A549 (cell line): ENCODE results near the gene ZNF850. TPM values are rescaled to one million over a fixed set of nuclear protein-coding genes. Genes with fewer than 3 reads are reported as not detected.
"Not testable (repeated sequence)": the region's sequence is repeated elsewhere in the genome, so short reads cannot be mapped to it uniquely, and the experiment has no call there.

ENCODE experiments used
- ATAC-seq, 2 experiments: fragments of 200-7000 bp in 1 of 2; fragments of >200 bp in 1 of 2; cut with Nextera tagmentation in 1 of 2; cut with Tn5 transposase in 1 of 2; 3 replicates each; pipeline versions ENCODE4 v1.8.0 to v1.9.1; 2018 to 2020; ENCODE audit warnings: mild to moderate bottlenecking in 1 of 2, moderate library complexity in 1 of 2
- CTCF ChIA-PET: fragments of 300-600 bp; sonication (Branson Sonifier 250); formaldehyde crosslinking; extraction: SDS; loops from one replicate; lab custom pipeline; 2021; ENCODE audit warnings: antibody characterized with exemption, inconsistent platforms; lab: Yijun Ruan, JAX
- POLR2A ChIA-PET: fragments of 350-600 bp; formaldehyde crosslinking; extraction: SDS; loops from one replicate; lab custom pipeline; 2021; ENCODE audit warnings: antibody characterized with exemption, inconsistent platforms; lab: Yijun Ruan, JAX
- DNase-seq, 2 experiments: peaks; one replicate each; pipeline versions ENCODE4 v3.0.0 to v3.0.0-alpha.2; 2011 to 2016; ENCODE audit warnings: low read depth in 1 of 2, low spot score in 1 of 2
- FAIRE-seq: peaks from 2 replicates; lab custom pipeline; 2011; peaks lifted over from hg19 to GRCh38; lab: Jason Lieb, UNC
- H3K27ac ChIP-seq, 2 experiments: fragments of >200 bp; sonication (Bioruptor Twin); formaldehyde crosslinking; 3 replicates each; pipeline ENCODE4 v1.5.1; 2016 to 2017
- H3K4me1 ChIP-seq: fragments of >200 bp; sonication (Bioruptor Twin); formaldehyde crosslinking; 3 replicates; pipeline ENCODE4 v1.6.1; 2016
- H3K4me2 ChIP-seq: fragments of >200 bp; sonication (Bioruptor Twin); formaldehyde crosslinking; 3 replicates; pipeline ENCODE4 v1.6.1; 2016
- H3K4me3 ChIP-seq: fragments of >200 bp; sonication (Bioruptor Twin); formaldehyde crosslinking; 3 replicates; pipeline ENCODE4 v1.5.1; 2016
- H3K9me3 ChIP-seq: fragments of >200 bp; sonication (Bioruptor Twin); formaldehyde crosslinking; 3 replicates; pipeline ENCODE4 v1.6.1; 2016
- CBX2 ChIP-seq: fragments of 200-600 bp; sonication (generic); IDR thresholded peaks from 2 replicates; pipeline ENCODE4 v1.6.1; 2016; ENCODE audit warnings: low read depth, mild to moderate bottlenecking, borderline replicate concordance
- CBX8 ChIP-seq: fragments of 200-600 bp; sonication (generic); IDR thresholded peaks from 2 replicates; pipeline ENCODE4 v1.6.1; 2016
- CEBPB ChIP-seq, 2 experiments: fragments of >200 bp in 1 of 2; sonication (Bioruptor Twin) in 1 of 2; formaldehyde crosslinking in 1 of 2; IDR thresholded peaks; 2 replicates each; pipeline ENCODE4 v1.6.1; 2012 to 2016
- CHD4 ChIP-seq: fragments of 200-600 bp; sonication (generic); IDR thresholded peaks from 2 replicates; pipeline ENCODE4 v1.6.1; 2016; ENCODE audit warnings: antibody characterized with exemption, mild to moderate bottlenecking, borderline replicate concordance
- EP300 ChIP-seq, 2 experiments: fragments of >200 bp; sonication (Bioruptor Twin); formaldehyde crosslinking; IDR thresholded peaks; 2 replicates in 1 of 2; 3 replicates in 1 of 2; pipeline ENCODE4 v1.6.1; 2016 to 2017
- ESRRA ChIP-seq: fragments of 150-350 bp; IDR thresholded peaks from 2 replicates; pipeline ENCODE4 v1.6.1; 2014; ENCODE audit warnings: mild to moderate bottlenecking, low read length, borderline replicate concordance
- FOSL2 ChIP-seq, 2 experiments: fragments of 450-650 bp in 1 of 2; fragments of >200 bp in 1 of 2; sonication (Bioruptor Twin) in 1 of 2; formaldehyde crosslinking; IDR thresholded peaks; 2 replicates each; pipeline versions ENCODE4 v1.5.0 to v1.6.1; 2016 to 2020; ENCODE audit warnings: mild to moderate bottlenecking in 1 of 2, moderate library complexity in 1 of 2
- GATA3 ChIP-seq: IDR thresholded peaks from 2 replicates; pipeline ENCODE4 v1.6.1; 2012; ENCODE audit warnings: borderline replicate concordance
- HES2 ChIP-seq: fragments of >200 bp; sonication (Bioruptor Twin); formaldehyde crosslinking; IDR thresholded peaks from 2 replicates; pipeline ENCODE4 v1.6.1; 2016
- JUN ChIP-seq, 2 experiments: fragments of >200 bp; sonication (Bioruptor Twin); formaldehyde crosslinking; IDR thresholded peaks; 2 replicates in 1 of 2; 3 replicates in 1 of 2; pipeline ENCODE4 v1.6.1; 2016 to 2017
- MAFK ChIP-seq: fragments of 450-650 bp; IDR thresholded peaks from 2 replicates; pipeline ENCODE4 v1.6.1; 2014; ENCODE audit not compliant: partially characterized antibody
- NFE2L2 ChIP-seq: fragments of 150-350 bp; conservative IDR thresholded peaks from 2 replicates; pipeline ENCODE4 v1.6.1; 2014; ENCODE audit warnings: low read length
- NPAS2 ChIP-seq: fragments of 250-450 bp; sonication (Bioruptor Pico); IDR thresholded peaks from 2 replicates; pipeline ENCODE4 v1.8.0; 2022; ENCODE audit warnings: mild to moderate bottlenecking, moderate library complexity, borderline replicate concordance
- RCOR1 ChIP-seq: fragments of 150-350 bp; IDR thresholded peaks from 2 replicates; pipeline ENCODE4 v1.6.1; 2014; ENCODE audit warnings: antibody characterized with exemption, low read length, low read depth
- REST ChIP-seq: fragments of 200-600 bp; sonication (generic); IDR thresholded peaks from 2 replicates; pipeline ENCODE4 v1.6.1; 2016; ENCODE audit warnings: antibody characterized with exemption, mild to moderate bottlenecking, moderate library complexity
- RNF2 ChIP-seq: fragments of 200-600 bp; sonication (generic); IDR thresholded peaks from 2 replicates; pipeline ENCODE4 v1.6.1; 2016; ENCODE audit warnings: low read depth, mild to moderate bottlenecking, antibody characterized with exemption, moderate library complexity, borderline replicate concordance
- SREBF2 ChIP-seq: fragments of 450-650 bp; IDR thresholded peaks from 2 replicates; pipeline ENCODE4 v1.6.1; 2014; ENCODE audit warnings: mild to moderate bottlenecking, moderate library complexity
- TFCP2L1 ChIP-seq: fragments of 250-450 bp; sonication (Bioruptor Pico); IDR thresholded peaks from 2 replicates; pipeline ENCODE4 v1.5.0; 2021; ENCODE audit warnings: mild to moderate bottlenecking
- WGBS: methylation state at CpG from one replicate; pipeline ENCODE4 v1.1.6; 2017; ENCODE audit errors: missing lambda C conversion rate; 5-methylcytosine and 5-hydroxymethylcytosine counted together
- polyA plus RNA-seq, 4 experiments: library from polyadenylated mRNA; depleted of rRNA in 3 of 4; stranded (reverse); fragments of >200 nt; fragmentation: RNase III in 1 of 4; extraction: RNeasy Plus Mini Kit Qiagen cat#74134 plus additional on column Dnase treatment in 1 of 4; gene quantifications; 2 replicates in 3 of 4; 3 replicates in 1 of 4; pipeline ENCODE4 v1.2.3, GENCODE V29; 2011 to 2017
- TF ChIP-seq, protein P1 (sequence below): fragments of 250-450 bp; sonication (Bioruptor Pico); IDR thresholded peaks from 2 replicates; pipeline ENCODE4 v1.5.0; 2020; ENCODE audit warnings: low read depth, mild to moderate bottlenecking, moderate library complexity
- TF ChIP-seq, protein P2 (sequence below): IDR thresholded peaks from 2 replicates; pipeline ENCODE4 v1.6.1; 2012
- TF ChIP-seq, protein P3 (sequence below): fragments of 250-450 bp; sonication (Bioruptor Pico); IDR thresholded peaks from 2 replicates; pipeline ENCODE4 v1.5.0; 2021; ENCODE audit warnings: mild to moderate bottlenecking, moderate library complexity, borderline replicate concordance
- TF ChIP-seq, protein P4 (sequence below): IDR thresholded peaks from 2 replicates; pipeline ENCODE4 v1.6.1; 2012

The ZNF850 gene
- polyA plus RNA-seq, 2 of the 4 experiments (the other 2 are of a cell fraction), result 1.5 to 3.1 TPM

DNA sequence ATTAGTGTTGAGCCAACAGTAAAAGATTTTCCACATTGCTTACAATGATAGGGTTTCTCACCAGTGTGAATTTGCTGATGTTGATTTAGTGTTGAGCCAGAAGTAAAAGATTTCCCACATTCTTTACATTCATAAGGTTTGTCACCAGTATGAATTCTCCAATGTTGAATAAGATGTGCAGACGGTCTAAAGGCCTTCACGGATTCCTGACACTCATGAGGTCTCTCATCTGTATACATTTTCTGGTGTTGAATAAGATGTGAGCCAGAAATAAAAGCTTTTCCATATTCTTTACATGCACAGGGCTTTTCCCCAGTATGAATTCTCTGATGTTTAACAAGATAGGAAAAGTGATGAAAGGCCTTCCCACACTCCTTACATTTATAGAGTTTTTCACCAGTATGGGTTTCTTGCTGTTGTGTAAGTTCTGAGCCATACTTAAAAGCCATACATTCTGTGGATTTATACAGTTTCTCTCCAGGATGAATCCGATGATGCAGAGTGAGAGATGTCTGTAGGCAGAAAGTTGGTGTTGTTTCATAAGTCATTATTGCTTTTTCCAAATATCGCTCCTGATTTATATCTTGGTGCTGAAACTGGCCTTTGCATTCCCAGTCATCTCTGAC is 22.4 kb downstream of the ZNF850 start:
- DNase-seq (no peak), ATAC-seq (no peak), FAIRE-seq (peak; percentile 96)
- POLR2A ChIA-PET, result no interaction called here
- TF ChIP-seq CHD4 (no peak), GATA3 (peak; percentile 46; the same call in 1 of the 2 replicates)
- Histone ChIP-seq H3K4me3 (no peak overlapping the region), H3K27ac (no peak overlapping the region), H3K4me1 (no peaks in the 10 kb centered on the region), H3K9me3 (peaks cover 98% of the 10 kb centered on the region), H3K4me2 (no peak overlapping the region)
- WGBS, result 74% methylated on average over 4 of the region's 4 CpGs
- CTCF ChIA-PET, result no interaction called here

DNA sequence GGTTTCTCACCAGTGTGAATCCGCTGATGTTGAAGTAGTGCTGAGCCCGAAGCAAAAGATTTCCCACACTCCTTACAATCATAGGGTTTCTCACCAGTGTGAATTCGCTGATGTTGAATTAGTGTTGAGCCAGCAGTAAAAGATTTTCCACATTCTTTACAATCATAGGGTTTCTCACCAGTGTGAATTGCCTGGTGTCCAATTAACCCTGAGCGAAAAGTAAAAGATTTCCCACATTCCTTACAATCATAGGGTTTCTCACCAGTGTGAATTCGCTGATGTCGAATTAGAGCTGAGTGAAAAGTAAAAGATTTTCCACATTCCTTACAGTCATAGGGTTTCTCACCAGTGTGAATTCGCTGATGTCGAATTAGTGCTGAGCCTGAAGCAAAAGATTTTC is 23.0 kb downstream of the ZNF850 start:
- CTCF ChIA-PET, ATAC-seq, H3K4me1 ChIP-seq, H3K4me2 ChIP-seq, POLR2A ChIA-PET, DNase-seq, FAIRE-seq, H3K4me3 ChIP-seq, H3K27ac ChIP-seq: not testable (repeated sequence)
- H3K9me3 ChIP-seq, result peaks cover 98% of the 10 kb centered on the region
- 63% methylated on average over 8 of the region's 8 CpGs for WGBS

DNA sequence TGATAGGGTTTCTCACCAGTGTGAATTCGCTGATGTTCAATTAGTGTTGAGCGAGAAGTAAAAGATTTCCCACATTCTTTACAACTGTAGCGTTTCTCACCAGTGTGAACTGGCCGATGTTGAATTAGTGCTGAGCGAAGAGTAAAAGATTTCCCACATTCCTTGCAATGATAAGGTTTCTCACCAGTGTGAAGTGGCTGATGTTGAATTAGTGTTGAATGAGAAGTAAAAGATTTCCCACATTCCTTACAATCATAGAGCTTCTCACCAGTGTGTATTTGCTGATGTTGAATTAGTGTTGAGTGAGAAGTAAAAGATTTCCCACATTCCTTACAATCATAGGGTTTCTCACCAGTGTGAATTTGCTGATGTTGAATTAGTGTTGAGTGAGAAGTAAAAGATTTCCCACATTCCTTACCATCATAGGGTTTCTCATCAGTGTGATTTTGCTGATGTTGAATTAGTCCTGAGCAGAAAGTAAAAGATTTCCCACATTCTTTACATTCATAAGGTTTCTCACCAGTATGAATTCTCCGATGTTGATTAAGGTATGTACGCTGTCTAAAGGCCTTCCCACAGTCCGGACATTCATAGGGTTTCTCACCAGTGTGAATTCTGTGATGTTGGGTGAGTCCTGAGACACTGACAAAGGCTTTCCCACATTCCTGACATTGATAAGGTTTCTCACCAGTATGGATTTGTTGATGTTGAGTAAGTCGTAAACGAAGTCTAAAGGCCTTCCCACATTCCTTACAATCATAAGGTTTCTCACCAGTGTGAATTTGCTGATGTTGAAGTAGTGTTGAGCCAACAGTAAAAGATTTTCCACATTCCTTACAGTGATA is 24.0 kb downstream of the ZNF850 start:
- ChIA-PET POLR2A (no interaction called here), CTCF (interaction anchor here (0.7 kb wide), 1 partner anchor 10 kb away, joined by 4 read pairs; no protein-coding TSS in a partner anchor)
- ATAC-seq (no peak), FAIRE-seq (peak; percentile 97), DNase-seq (no peak)
- Histone ChIP-seq H3K27ac (no peak overlapping the region), H3K4me1 (no peaks in the 10 kb centered on the region), H3K4me2 (no peak overlapping the region), H3K9me3 (peaks cover 100% of the 10 kb centered on the region), H3K4me3 (no peak overlapping the region)
- TF ChIP-seq NPAS2 (CRISPR knock-in tag) (no peak), RCOR1 (no peak), RNF2 (no peak), CBX8 (no peak), MAFK (no peak), EP300 (IDR thresholded peaks at IDR 0.05) (no peak), FOSL2 (IDR thresholded peaks at IDR 0.05) (no peak), FOSL2 (CRISPR knock-in tag; IDR thresholded peaks at IDR 0.05) (no peak), NFE2L2 (no peak), CBX2 (no peak), SREBF2 (no peak), REST (no peak), HES2 (no peak), CEBPB (IDR thresholded peaks at IDR 0.05) (no peak), JUN (IDR thresholded peaks at IDR 0.05) (no peak), TFCP2L1 (CRISPR knock-in tag) (no peak), ESRRA (no peak)
- TF ChIP-seq, protein P1, sequence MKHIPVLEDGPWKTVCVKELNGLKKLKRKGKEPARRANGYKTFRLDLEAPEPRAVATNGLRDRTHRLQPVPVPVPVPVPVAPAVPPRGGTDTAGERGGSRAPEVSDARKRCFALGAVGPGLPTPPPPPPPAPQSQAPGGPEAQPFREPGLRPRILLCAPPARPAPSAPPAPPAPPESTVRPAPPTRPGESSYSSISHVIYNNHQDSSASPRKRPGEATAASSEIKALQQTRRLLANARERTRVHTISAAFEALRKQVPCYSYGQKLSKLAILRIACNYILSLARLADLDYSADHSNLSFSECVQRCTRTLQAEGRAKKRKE, result no peak
- TF ChIP-seq, protein P2, sequence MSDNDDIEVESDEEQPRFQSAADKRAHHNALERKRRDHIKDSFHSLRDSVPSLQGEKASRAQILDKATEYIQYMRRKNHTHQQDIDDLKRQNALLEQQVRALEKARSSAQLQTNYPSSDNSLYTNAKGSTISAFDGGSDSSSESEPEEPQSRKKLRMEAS, result no peak
- TF ChIP-seq, protein P3, sequence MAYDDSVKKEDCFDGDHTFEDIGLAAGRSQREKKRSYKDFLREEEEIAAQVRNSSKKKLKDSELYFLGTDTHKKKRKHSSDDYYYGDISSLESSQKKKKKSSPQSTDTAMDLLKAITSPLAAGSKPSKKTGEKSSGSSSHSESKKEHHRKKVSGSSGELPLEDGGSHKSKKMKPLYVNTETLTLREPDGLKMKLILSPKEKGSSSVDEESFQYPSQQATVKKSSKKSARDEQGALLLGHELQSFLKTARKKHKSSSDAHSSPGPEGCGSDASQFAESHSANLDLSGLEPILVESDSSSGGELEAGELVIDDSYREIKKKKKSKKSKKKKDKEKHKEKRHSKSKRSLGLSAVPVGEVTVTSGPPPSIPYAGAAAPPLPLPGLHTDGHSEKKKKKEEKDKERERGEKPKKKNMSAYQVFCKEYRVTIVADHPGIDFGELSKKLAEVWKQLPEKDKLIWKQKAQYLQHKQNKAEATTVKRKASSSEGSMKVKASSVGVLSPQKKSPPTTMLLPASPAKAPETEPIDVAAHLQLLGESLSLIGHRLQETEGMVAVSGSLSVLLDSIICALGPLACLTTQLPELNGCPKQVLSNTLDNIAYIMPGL (CRISPR knock-in tag), result no peak
- TF ChIP-seq, protein P4, sequence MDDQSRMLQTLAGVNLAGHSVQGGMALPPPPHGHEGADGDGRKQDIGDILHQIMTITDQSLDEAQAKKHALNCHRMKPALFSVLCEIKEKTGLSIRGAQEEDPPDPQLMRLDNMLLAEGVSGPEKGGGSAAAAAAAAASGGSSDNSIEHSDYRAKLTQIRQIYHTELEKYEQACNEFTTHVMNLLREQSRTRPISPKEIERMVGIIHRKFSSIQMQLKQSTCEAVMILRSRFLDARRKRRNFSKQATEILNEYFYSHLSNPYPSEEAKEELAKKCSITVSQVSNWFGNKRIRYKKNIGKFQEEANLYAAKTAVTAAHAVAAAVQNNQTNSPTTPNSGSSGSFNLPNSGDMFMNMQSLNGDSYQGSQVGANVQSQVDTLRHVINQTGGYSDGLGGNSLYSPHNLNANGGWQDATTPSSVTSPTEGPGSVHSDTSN, result no peak
- WGBS, result 76% methylated on average over 10 of the region's 10 CpGs
